CD4-positive, CD25-positive, alpha-beta regulatory T cell (primary cell): ENCODE data around the gene SLC25A39. TPM values are rescaled to one million over a fixed set of nuclear protein-coding genes. Genes with fewer than 3 reads are reported as not detected.

Source experiments
- ATAC-seq, 2 donors: fragments of 150-1000 bp; cut with Tn5 transposase; one replicate each; pipeline ENCODE4 v1.10.0; 2021; ENCODE audit warnings: low read depth in 2 of 2, moderate number of reproducible peaks in 2 of 2, moderate library complexity in 1 of 2
- DNase-seq, 3 donors: peaks; one replicate each; pipeline versions ENCODE4 v3.0.0 to v3.0.0-alpha.2; 2012 to 2022; ENCODE audit warnings: mixed read lengths in 1 of 3
- H3K27ac ChIP-seq: one replicate; pipeline ENCODE4 v1.7.0; 2013; ENCODE audit warnings: mild to moderate bottlenecking, low read length; ENCODE audit not compliant: insufficient read depth, poor library complexity, severe bottlenecking
- H3K27me3 ChIP-seq: one replicate; pipeline ENCODE4 v1.7.0; 2013; ENCODE audit warnings: low read length; ENCODE audit not compliant: control insufficient read depth, insufficient read depth
- H3K36me3 ChIP-seq: one replicate; pipeline ENCODE4 v1.7.0; 2013; ENCODE audit warnings: mild to moderate bottlenecking, low read length, moderate library complexity; ENCODE audit not compliant: control insufficient read depth, insufficient read depth
- H3K4me1 ChIP-seq: 2 replicates; pipeline ENCODE4 v1.7.0; 2013; ENCODE audit warnings: mild to moderate bottlenecking, low read length; ENCODE audit not compliant: insufficient read depth, control insufficient read depth, poor library complexity, severe bottlenecking
- H3K4me3 ChIP-seq: one replicate; pipeline ENCODE4 v1.7.0; 2013; ENCODE audit warnings: low read depth, mild to moderate bottlenecking, low read length, moderate library complexity
- H3K9me3 ChIP-seq, 2 experiments: 1 replicate in 1 of 2; 2 replicates in 1 of 2; pipeline ENCODE4 v1.7.0; 2013; ENCODE audit warnings: low read length in 2 of 2, mild to moderate bottlenecking in 1 of 2, moderate library complexity in 1 of 2; ENCODE audit not compliant: control insufficient read depth in 2 of 2
- H3K27ac Mint-ChIP-seq, 3 donors: one replicate each; pipeline ENCODE4 v1.8.0; 2020 to 2022; ENCODE audit warnings: mild to moderate bottlenecking in 3 of 3, mixed read lengths in 3 of 3, moderate library complexity in 2 of 3
- H3K27me3 Mint-ChIP-seq: one replicate; pipeline ENCODE4 v1.8.0; 2022; ENCODE audit warnings: mild to moderate bottlenecking, mixed read lengths
- H3K36me3 Mint-ChIP-seq: one replicate; pipeline ENCODE4 v1.8.0; 2020; ENCODE audit warnings: mixed read lengths
- H3K4me1 Mint-ChIP-seq, 4 donors: one replicate each; pipeline ENCODE4 v1.8.0; 2020 to 2022; ENCODE audit warnings: mixed read lengths in 4 of 4, mild to moderate bottlenecking in 1 of 4
- H3K4me3 Mint-ChIP-seq, 4 donors: one replicate each; pipeline ENCODE4 v1.8.0; 2020 to 2022; ENCODE audit warnings: mild to moderate bottlenecking in 4 of 4, mixed read lengths in 4 of 4, moderate library complexity in 3 of 4
- H3K9me3 Mint-ChIP-seq, 7 donors: one replicate each; pipeline ENCODE4 v1.8.0; 2020 to 2022; ENCODE audit warnings: mixed read lengths in 7 of 7, mild to moderate bottlenecking in 3 of 7, moderate library complexity in 2 of 7
- polyA plus RNA-seq, 4 donors: library from polyadenylated mRNA; unstranded; fragments of 300-500 nt; fragmentation: Illumina TruSeq; gene quantifications; one replicate each; pipeline ENCODE4 v1.2.3, GENCODE V29; 2021
- total RNA-seq: library from RNA; stranded (reverse); gene quantifications from one replicate; pipeline ENCODE4 v1.2.3, GENCODE V29; 2022

Gene SLC25A39
- total and polyA plus RNA-seq, 5 donors from 2014 or later: 64.7 to 112 (median 97.0) TPM

GRCh38 chr17:44272321-44272951 lies 52.2 kb downstream of the SLC25A39 start:
- no peaks in the 10 kb centered on the region for H3K4me1 Mint-ChIP-seq
- no peak overlapping the region for H3K27ac Mint-ChIP-seq
- ATAC-seq: no peak

More at GRCh38 chr17:44272321-44272951, 52.2 kb downstream of the SLC25A39 start:
- no peaks in the 10 kb centered on the region for H3K36me3 ChIP-seq
- no peak for DNase-seq
- Mint-ChIP-seq H3K27me3 (peaks cover 4% of the 10 kb centered on the region), H3K9me3 (no peaks in the 10 kb centered on the region), H3K36me3 (no peaks in the 10 kb centered on the region), H3K4me3 (no peak overlapping the region)
- H3K4me3 ChIP-seq: no peak overlapping the region
- no peaks in the 10 kb centered on the region for H3K4me1 ChIP-seq
- H3K27ac ChIP-seq: no peak overlapping the region
- no peaks in the 10 kb centered on the region for H3K9me3 ChIP-seq
- no peaks in the 10 kb centered on the region for H3K27me3 ChIP-seq

Other genes with a start within 250 kb of the SLC25A39 start
- 69.1 TPM for gene HDAC5, start 201.2 kb downstream of the SLC25A39 start, total RNA-seq
- 10 to 100 TPM; 10.6 to 16.4 (median 13.0) TPM for gene HDAC5, start 201.2 kb downstream of the SLC25A39 start, polyA plus RNA-seq
- gene HROB, start 182.9 kb downstream of the SLC25A39 start, total RNA-seq: 9.2 TPM
- under 1 TPM; 0.16 to 0.67 (median 0.38) TPM for gene HROB, start 182.9 kb downstream of the SLC25A39 start, polyA plus RNA-seq
- not detected for gene ASB16, start 154.1 kb downstream of the SLC25A39 start, total RNA-seq
- under 1 TPM in 2 of 4 donors, not detected in 2; 0.09 to 0.16 TPM for gene ASB16, start 154.1 kb downstream of the SLC25A39 start, polyA plus RNA-seq
- gene TMUB2, start 137.9 kb downstream of the SLC25A39 start, total RNA-seq: 67.7 TPM
- 10 to 100 TPM; 31.7 to 43.7 (median 34.5) TPM for gene TMUB2, start 137.9 kb downstream of the SLC25A39 start, polyA plus RNA-seq
- gene ATXN7L3, start 124.9 kb downstream of the SLC25A39 start, total RNA-seq: 103 TPM
- 10 to 100 TPM; 10.3 to 16.1 (median 12.6) TPM for gene ATXN7L3, start 124.9 kb downstream of the SLC25A39 start, polyA plus RNA-seq
- 104 TPM for gene UBTF, start 105.1 kb downstream of the SLC25A39 start, total RNA-seq
- gene UBTF, start 105.1 kb downstream of the SLC25A39 start, polyA plus RNA-seq: 10 to 100 TPM; 22.3 to 28.5 (median 26.5) TPM
- gene SLC4A1, start 56.7 kb downstream of the SLC25A39 start, total RNA-seq: not detected
- gene SLC4A1, start 56.7 kb downstream of the SLC25A39 start, polyA plus RNA-seq: not detected
- 0.27 TPM for gene RUNDC3A, start 16.2 kb downstream of the SLC25A39 start, total RNA-seq
- under 1 TPM in 1 of 4 donors, not detected in 3; 0.96 TPM for gene RUNDC3A, start 16.2 kb downstream of the SLC25A39 start, polyA plus RNA-seq
- 24.3 TPM for gene GRN, start 20.5 kb upstream of the SLC25A39 start, total RNA-seq
- gene GRN, start 20.5 kb upstream of the SLC25A39 start, polyA plus RNA-seq: 10 to 100 TPM; 29.1 to 39.4 (median 33.7) TPM
- gene FAM171A2, start 39.0 kb upstream of the SLC25A39 start, total RNA-seq: 0.25 TPM
- gene FAM171A2, start 39.0 kb upstream of the SLC25A39 start, polyA plus RNA-seq: under 1 TPM in 2 of 4 donors, not detected in 2; 0.07 to 0.09 TPM
- 19.5 TPM for gene ITGA2B, start 64.8 kb upstream of the SLC25A39 start, total RNA-seq
- gene ITGA2B, start 64.8 kb upstream of the SLC25A39 start, polyA plus RNA-seq: not detected
- 87.7 TPM for gene GPATCH8, start 178.6 kb upstream of the SLC25A39 start, total RNA-seq
- gene GPATCH8, start 178.6 kb upstream of the SLC25A39 start, polyA plus RNA-seq: 10 to 100 TPM; 24.0 to 34.3 (median 25.3) TPM
- gene FZD2, start 232.7 kb upstream of the SLC25A39 start, total RNA-seq: not detected
- gene FZD2, start 232.7 kb upstream of the SLC25A39 start, polyA plus RNA-seq: not detected